Subcutaneous adipose tissue (tissue), 4 donors: ENCODE measurements around the gene GMPR2. TPM values are rescaled to one million over a fixed set of nuclear protein-coding genes. Genes with fewer than 3 reads are reported as not detected.

Source experiments
- total RNA-seq, 4 donors: library from RNA; depleted of rRNA; stranded (reverse); fragments of >200 nt; gene quantifications; one replicate each; pipeline ENCODE4 v1.1.0, GENCODE V29; 2016
- TF ChIP-seq, protein P1 (sequence below): fragments of 450-650 bp; IDR thresholded peaks from one replicate; pipeline ENCODE4 v1.5.1; 2016; ENCODE audit warnings: low read depth, mild to moderate bottlenecking, control low read depth, antibody characterized with exemption, moderate library complexity

The GMPR2 gene
- total RNA-seq, 4 donors from 2014 or later = 31.3 to 75.5 (median 54.3) TPM

GRCh38 chr14:24249230-24250021 lies 16.7 kb downstream of the GMPR2 start:
- TF ChIP-seq, protein P1, sequence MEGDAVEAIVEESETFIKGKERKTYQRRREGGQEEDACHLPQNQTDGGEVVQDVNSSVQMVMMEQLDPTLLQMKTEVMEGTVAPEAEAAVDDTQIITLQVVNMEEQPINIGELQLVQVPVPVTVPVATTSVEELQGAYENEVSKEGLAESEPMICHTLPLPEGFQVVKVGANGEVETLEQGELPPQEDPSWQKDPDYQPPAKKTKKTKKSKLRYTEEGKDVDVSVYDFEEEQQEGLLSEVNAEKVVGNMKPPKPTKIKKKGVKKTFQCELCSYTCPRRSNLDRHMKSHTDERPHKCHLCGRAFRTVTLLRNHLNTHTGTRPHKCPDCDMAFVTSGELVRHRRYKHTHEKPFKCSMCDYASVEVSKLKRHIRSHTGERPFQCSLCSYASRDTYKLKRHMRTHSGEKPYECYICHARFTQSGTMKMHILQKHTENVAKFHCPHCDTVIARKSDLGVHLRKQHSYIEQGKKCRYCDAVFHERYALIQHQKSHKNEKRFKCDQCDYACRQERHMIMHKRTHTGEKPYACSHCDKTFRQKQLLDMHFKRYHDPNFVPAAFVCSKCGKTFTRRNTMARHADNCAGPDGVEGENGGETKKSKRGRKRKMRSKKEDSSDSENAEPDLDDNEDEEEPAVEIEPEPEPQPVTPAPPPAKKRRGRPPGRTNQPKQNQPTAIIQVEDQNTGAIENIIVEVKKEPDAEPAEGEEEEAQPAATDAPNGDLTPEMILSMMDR = no peak

DNA sequence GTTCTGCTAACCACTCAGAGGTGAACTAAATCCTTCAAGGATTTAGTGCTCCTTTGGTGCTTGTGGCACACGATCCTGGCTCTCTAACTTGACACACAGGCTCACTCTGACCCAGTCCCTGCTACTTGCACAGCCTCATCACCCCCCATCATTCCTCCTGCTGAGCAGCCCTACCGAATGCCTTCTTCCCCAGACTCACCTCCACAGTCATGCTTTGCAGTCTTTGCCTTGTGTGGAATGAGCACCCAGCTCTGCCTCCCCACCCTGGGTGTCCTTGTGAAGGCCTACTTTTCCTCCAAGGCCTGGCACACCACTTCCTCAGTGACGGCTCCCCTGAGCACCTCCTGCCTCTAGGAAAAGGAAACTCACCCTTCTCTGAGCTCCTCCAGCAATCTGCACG lies 17.6 kb downstream of the GMPR2 start:
- TF ChIP-seq, protein P1 = no peak

- TF ChIP-seq, protein P1 = no peak
These were observed 19.2 kb downstream of the GMPR2 start for GRCh38 chr14:24251880-24252288.

DNA sequence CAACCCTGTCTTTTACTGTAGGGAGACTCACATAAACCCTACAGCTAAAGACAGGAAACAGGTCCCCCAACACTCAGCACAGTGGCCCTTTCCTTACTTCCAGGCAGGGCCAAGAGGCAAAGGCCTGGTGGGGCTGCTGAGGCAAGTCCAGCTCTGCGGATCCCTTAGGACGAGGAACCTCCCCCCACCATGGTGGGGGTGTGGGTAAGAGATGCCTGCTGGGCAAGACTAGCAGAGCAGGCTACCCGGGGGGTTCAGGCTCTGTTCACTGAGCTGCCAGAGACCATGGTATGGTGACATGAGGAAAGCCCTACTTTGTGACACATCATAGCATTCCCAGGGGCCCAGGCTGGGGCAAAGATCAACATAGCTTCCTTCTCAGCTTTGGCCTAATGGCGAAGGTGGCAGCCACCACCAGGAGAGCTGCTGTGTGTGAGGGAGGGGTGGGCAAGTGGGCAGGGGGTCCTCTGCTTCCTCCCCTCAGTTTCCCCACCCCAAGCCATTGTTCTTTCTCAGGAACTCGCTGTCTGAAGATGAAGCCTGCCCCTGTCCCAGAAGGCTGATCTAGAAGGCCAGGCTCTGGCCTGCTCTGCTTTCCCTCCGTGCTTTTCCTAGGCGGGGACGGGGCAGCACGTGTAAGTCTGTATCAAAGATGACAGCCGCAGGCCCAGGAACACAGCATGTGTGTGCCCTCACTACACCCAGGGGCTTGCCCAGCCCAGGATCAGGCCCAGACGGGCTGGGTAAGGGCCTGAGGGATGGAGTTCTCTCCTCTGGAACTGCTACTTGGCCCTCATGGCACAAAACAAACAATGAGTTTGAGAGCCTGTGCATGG lies 19.8 kb downstream of the GMPR2 start:
- TF ChIP-seq, protein P1 = no peak

DNA sequence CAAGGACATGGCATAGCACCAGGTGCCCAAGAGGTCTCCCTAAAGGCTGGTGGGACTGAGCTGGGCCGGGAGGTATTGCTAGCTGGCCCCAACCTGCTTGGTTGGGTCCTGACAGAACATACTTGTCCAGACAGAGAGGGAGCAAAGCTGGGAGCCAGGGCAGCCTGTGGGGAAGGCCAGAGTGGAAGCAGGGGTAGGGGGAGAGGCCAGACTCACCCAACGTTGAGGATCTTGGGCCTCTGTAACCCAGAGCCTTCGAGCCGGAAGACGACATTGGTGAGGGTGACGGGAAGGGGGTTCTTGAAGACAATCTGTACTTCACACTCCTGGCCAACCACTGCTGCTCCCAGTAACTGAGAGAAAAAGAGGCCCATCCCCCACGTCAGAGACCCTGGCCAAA lies 21.2 kb downstream of the GMPR2 start:
- TF ChIP-seq, protein P1 = no peak

DNA sequence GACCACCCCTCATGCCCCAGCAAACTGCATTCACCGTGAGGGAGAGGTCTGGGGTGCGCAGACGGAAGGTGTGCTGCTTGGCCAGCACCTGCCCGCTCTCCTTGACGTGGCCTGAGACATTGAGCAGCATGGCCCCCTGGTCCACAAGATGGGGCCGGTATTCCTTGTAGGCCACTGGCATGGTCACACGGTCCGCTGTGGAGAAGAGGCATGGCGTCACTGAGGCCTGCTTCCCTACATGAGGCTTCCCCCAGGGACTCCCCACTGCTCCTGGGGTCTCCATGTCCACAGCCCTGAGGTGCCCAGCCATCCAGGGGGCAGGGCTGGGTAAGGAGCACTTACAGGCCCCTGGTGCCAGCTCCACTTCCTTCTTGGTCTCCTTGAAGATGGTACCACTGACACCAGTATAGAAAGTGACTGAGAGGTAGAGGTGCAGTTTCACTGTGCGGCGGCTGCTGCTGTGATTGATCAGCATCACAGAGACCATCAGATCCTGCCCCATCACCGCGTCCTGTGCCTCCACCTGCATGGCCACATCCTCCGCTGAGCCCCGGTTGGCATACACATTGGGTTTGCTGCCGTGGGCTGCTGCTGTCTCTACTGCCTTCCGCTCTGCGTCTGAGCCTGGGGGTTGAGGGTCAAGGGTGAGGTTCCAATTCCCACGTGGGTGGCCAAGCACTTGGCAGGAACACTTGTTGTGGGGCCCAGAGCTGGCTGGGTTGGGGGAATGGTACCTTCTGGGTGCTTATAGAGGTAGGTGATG lies 22.1 kb downstream of the GMPR2 start:
- TF ChIP-seq, protein P1 = no peak
